Measurements from ENCODE around the gene PSMB7.

DNA sequence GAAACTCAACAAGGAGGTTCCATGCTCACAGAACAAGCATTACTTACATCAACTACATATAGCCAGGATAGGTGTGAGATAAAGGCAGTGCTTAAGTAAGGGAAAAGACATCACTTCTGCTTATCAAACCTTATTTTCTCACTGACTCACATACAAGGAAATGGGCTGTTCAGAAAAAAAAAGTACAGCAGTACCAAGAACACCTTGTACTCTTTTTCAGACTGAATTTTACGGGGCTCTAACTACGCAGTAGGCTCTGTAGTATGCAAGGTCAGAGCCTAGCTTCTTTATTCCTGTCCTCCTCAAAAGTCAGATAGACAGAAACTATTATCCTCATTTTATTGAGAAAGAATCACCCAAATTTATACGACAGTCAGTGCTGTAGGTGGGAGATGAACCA, 5.8 kb downstream of the PSMB7 start:
- TF ChIP-seq ZSCAN4 (tag by site-specific recombination; IDR thresholded peaks at IDR 0.05) (no peak), ZXDB (tag by site-specific recombination; IDR thresholded peaks at IDR 0.05) (no peak), REST (tag by site-specific recombination; IDR thresholded peaks at IDR 0.05) (no peak), HOXC10 (CRISPR knock-in tag; IDR thresholded peaks at IDR 0.05) (no peak), ZEB2 (tag by site-specific recombination; IDR thresholded peaks at IDR 0.05) (no peak), ZFP37 (tag by site-specific recombination; IDR thresholded peaks at IDR 0.05) (no peak), ZNF76 (tag by site-specific recombination; IDR thresholded peaks at IDR 0.05; ENCODE audit: borderline replicate concordance, low read depth) (no peak), SP2 (tag by site-specific recombination; IDR thresholded peaks at IDR 0.05) (no peak), ZNF48 (tag by site-specific recombination; IDR thresholded peaks at IDR 0.05) (no peak), ZBTB26 (tag by site-specific recombination; optimal IDR thresholded peaks at IDR 0.05) (no peak), ZNF2 (tag by site-specific recombination; IDR thresholded peaks at IDR 0.05) (no peak), ZNF558 (tag by site-specific recombination; IDR thresholded peaks at IDR 0.05) (no peak), WT1 (tag by site-specific recombination; IDR thresholded peaks at IDR 0.05) (no peak)
- TF ChIP-seq, protein P1, sequence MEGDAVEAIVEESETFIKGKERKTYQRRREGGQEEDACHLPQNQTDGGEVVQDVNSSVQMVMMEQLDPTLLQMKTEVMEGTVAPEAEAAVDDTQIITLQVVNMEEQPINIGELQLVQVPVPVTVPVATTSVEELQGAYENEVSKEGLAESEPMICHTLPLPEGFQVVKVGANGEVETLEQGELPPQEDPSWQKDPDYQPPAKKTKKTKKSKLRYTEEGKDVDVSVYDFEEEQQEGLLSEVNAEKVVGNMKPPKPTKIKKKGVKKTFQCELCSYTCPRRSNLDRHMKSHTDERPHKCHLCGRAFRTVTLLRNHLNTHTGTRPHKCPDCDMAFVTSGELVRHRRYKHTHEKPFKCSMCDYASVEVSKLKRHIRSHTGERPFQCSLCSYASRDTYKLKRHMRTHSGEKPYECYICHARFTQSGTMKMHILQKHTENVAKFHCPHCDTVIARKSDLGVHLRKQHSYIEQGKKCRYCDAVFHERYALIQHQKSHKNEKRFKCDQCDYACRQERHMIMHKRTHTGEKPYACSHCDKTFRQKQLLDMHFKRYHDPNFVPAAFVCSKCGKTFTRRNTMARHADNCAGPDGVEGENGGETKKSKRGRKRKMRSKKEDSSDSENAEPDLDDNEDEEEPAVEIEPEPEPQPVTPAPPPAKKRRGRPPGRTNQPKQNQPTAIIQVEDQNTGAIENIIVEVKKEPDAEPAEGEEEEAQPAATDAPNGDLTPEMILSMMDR (tag by site-specific recombination; IDR thresholded peaks at IDR 0.05) = no peak

All from HEK293 (cell line).